Measurements from ENCODE around the gene SIPA1.

- TF ChIP-seq ZNF274 (IDR thresholded peaks at IDR 0.05; ENCODE audit: low read depth, low read length) (no peak), SIN3A (IDR thresholded peaks at IDR 0.05; ENCODE audit: low read depth) (no peak), EGR1 (IDR thresholded peaks at IDR 0.05; ENCODE audit: low read depth) (no peak), ATF3 (IDR thresholded peaks at IDR 0.05) (no peak), CTCF (IDR thresholded peaks at IDR 0.05 in 2 of 3, conservative IDR thresholded peaks at IDR 0.05 in 1 of 3; ENCODE audit: borderline replicate concordance in 1 of 3, insufficient read depth in 1 of 3, low read depth in 2 of 3, low read length in 2 of 3) (no peak), EZH2phosphoT487 (IDR thresholded peaks at IDR 0.05; ENCODE audit: borderline replicate concordance) (no peak), SP1 (IDR thresholded peaks at IDR 0.05; ENCODE audit: low read depth) (no peak), POLR2AphosphoS5 (IDR thresholded peaks at IDR 0.05; ENCODE audit: low read depth, low read length) (no peak), EZH2 (IDR thresholded peaks at IDR 0.05) (no peak), TCF7L2 (IDR thresholded peaks at IDR 0.05; ENCODE audit: borderline replicate concordance, extremely low read depth, insufficient read depth, insufficient read length) (no peak), POLR2A (IDR thresholded peaks at IDR 0.05; ENCODE audit: borderline replicate concordance, extremely low read depth, insufficient read depth, insufficient read length) (no peak), CBX3 (IDR thresholded peaks at IDR 0.05; ENCODE audit: low read depth) (no peak), REST (IDR thresholded peaks at IDR 0.05; ENCODE audit: low read depth) (no peak), SRF (IDR thresholded peaks at IDR 0.05; ENCODE audit: low read depth) (no peak)
Measured at GRCh38 chr11:65621460-65621859, 16.4 kb upstream of the SIPA1 start.

Data from HCT116 (cell line).